Measurements from ENCODE around the gene DHRS12.

DHRS12 gene

GRCh38 chr13:51778392-51778791 lies 25.6 kb downstream of the DHRS12 start:
- DNase-seq = no peak

- DNase-seq = no peak
Observed at GRCh38 chr13:51777921-51778320, 26.0 kb downstream of the DHRS12 start.

GRCh38 chr13:51776179-51776578 lies 27.8 kb downstream of the DHRS12 start:
- no peak for DNase-seq

- no peak for DNase-seq
Observed at GRCh38 chr13:51773515-51773914, 30.4 kb downstream of the DHRS12 start.

- DNase-seq = no peak
Observed at GRCh38 chr13:51772781-51773180, 31.2 kb downstream of the DHRS12 start.

GRCh38 chr13:51772105-51772455 lies 31.9 kb downstream of the DHRS12 start:
- DNase-seq = no peak

GRCh38 chr13:51771418-51772104 lies 32.4 kb downstream of the DHRS12 start:
- no peak for DNase-seq

GRCh38 chr13:51770681-51771417 lies 33.1 kb downstream of the DHRS12 start:
- no peak for DNase-seq

GRCh38 chr13:51770160-51770559 lies 33.8 kb downstream of the DHRS12 start:
- no peak for DNase-seq

- DNase-seq = no peak
Observed at GRCh38 chr13:51769455-51770127, 34.4 kb downstream of the DHRS12 start.

GRCh38 chr13:51768976-51769375 lies 35.0 kb downstream of the DHRS12 start:
- no peak for DNase-seq

- DNase-seq = no peak
Observed at GRCh38 chr13:51768378-51768921, 35.5 kb downstream of the DHRS12 start.

- DNase-seq = no peak
Observed at GRCh38 chr13:51767100-51767499, 36.9 kb downstream of the DHRS12 start.

- DNase-seq = no peak
Observed at GRCh38 chr13:51765142-51765515, 38.8 kb downstream of the DHRS12 start.

GRCh38 chr13:51764184-51765141 lies 39.5 kb downstream of the DHRS12 start:
- DNase-seq = peak; percentile 71

- no peak for DNase-seq
Observed at GRCh38 chr13:51763486-51763885, 40.5 kb downstream of the DHRS12 start.

GRCh38 chr13:51761643-51762350 lies 42.2 kb downstream of the DHRS12 start:
- DNase-seq = no peak

- DNase-seq = no peak
Observed at GRCh38 chr13:51760592-51760991, 43.4 kb downstream of the DHRS12 start.

GRCh38 chr13:51759240-51759639 lies 44.7 kb downstream of the DHRS12 start:
- DNase-seq = no peak

- no peak for DNase-seq
Observed at GRCh38 chr13:51758691-51759090, 45.3 kb downstream of the DHRS12 start.

- no peak for DNase-seq
Observed at GRCh38 chr13:51756651-51757050, 47.3 kb downstream of the DHRS12 start.
